Measurements from ENCODE around the gene PPIG.
"Not testable (repeated sequence)": the region's sequence is repeated elsewhere in the genome, so short reads cannot be mapped to it uniquely, and the experiment has no call there.

The PPIG gene

DNA sequence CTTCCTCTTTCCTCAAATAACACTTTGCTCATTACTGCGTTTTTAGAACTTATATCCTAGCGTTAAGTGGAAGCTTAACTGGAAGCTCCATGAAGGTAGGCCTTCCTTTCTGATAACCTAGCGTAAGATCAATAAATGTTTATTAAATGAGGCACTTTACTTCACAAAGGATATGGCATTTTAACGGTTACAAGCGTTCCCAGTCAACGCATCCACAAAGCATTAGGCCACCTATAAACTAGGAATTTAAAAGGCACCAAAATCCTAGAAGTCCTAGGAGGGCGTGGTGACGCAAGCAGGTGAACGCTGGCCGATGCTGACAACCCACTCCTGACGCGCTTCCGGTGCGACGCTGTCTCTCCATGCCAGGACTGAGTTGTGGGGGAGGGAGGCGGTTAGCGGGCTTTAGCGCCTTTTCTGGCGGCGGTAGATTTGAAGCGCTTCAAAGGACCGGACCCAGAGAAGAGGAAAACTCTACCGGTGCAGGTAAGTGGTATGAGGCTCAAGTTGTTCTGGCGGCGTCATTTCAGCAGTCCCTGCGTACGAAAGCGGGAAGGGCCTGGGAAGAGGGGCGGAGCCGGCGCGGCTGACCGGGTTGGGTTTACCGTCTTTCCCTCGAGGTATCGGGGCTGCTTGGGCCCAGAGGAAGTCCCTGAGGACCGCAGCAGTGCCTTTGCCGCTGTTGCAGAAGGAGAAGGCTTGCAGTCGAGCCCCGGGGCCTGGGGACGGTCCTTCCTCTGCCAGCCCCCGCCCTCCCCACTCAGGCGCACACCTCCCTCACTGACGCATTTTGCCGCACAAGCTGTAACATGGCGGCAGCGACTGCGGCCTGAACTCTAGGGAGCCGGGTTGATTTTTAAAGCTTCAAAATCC, at the start of gene PPIG:
TSS of gene PPIG (plus strand) at position 347 of the 873 bp plus-strand sequence. CDS start 19,691 bp downstream, outside the sequence.
- Histone ChIP-seq H3K27ac (ENCODE audit: low read length) (peak within 1 kb of the TSS; percentile 89), H4K20me1 (ENCODE audit: insufficient read depth, low read length) (peaks cover 22% of the 10 kb centered on the region; the same call in 1 of the 2 replicates), H3K4me1 (ENCODE audit: low read length) (peaks cover 14% of the 10 kb centered on the region), H3K79me2 (ENCODE audit: low read length) (peaks cover 50% of the 10 kb centered on the region), H3K4me3 (ENCODE audit: low read length) (peak within 1 kb of the TSS; percentile 92), H3K9ac (ENCODE audit: low read length) (peak within 1 kb of the TSS; percentile 89), H3K36me3 (replicated peaks; ENCODE audit: low read depth, low read length) (peaks cover 8% of the 10 kb centered on the region), H2AFZ (ENCODE audit: low read depth, low read length) (peak within 1 kb of the TSS; percentile 98), H3K4me2 (ENCODE audit: low read length) (peak within 1 kb of the TSS; percentile 86), H3K9me3 (ENCODE audit: insufficient read depth, low read length) (peaks cover 2% of the 10 kb centered on the region; the same call in 1 of the 2 replicates), H3K27me3 (ENCODE audit: low read depth, low read length) (no peaks in the 10 kb centered on the region)
- TF ChIP-seq CTCF (IDR thresholded peaks at IDR 0.05; ENCODE audit: low read depth, low read length) (no peak), EZH2phosphoT487 (IDR thresholded peaks at IDR 0.05; ENCODE audit: low read depth) (no peak)

DNA sequence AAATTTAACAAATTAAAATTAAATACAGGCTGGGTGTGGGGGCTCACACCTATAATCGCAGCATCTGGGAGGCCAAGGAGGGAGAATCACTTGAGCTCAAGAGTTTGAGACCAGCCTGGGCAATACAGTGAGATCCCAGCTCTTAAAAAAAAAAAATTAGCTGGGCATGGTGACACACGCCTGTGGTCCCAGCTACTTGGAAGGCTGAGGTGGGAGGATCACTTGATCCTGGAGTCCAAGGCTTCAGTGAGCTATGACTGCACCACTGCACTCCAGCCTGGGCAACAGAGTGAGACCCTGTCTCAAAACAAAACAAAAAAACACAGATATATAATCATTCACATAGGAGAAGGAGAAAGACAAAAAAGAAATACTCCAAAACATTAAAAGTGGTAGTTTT, 44.7 kb upstream of the PPIG start:
- H3K4me1 ChIP-seq (ENCODE audit: low read length); H2AFZ ChIP-seq (ENCODE audit: low read depth, low read length); H3K27ac ChIP-seq (ENCODE audit: low read length); H3K79me2 ChIP-seq (ENCODE audit: low read length); H3K4me3 ChIP-seq (ENCODE audit: low read length); H3K27me3 ChIP-seq (ENCODE audit: low read depth, low read length); H3K9ac ChIP-seq (ENCODE audit: low read length); H3K9me3 ChIP-seq (ENCODE audit: insufficient read depth, low read length); H3K4me2 ChIP-seq (ENCODE audit: low read length); H4K20me1 ChIP-seq (ENCODE audit: insufficient read depth, low read length): not testable (repeated sequence)
- peaks cover 22% of the 10 kb centered on the region for H3K36me3 ChIP-seq (replicated peaks; ENCODE audit: low read depth, low read length)

- H3K9me3 ChIP-seq (ENCODE audit: insufficient read depth, low read length), result no peaks in the 10 kb centered on the region
Measured at GRCh38 chr2:169540146-169540545, 44.0 kb upstream of the PPIG start.

DNA sequence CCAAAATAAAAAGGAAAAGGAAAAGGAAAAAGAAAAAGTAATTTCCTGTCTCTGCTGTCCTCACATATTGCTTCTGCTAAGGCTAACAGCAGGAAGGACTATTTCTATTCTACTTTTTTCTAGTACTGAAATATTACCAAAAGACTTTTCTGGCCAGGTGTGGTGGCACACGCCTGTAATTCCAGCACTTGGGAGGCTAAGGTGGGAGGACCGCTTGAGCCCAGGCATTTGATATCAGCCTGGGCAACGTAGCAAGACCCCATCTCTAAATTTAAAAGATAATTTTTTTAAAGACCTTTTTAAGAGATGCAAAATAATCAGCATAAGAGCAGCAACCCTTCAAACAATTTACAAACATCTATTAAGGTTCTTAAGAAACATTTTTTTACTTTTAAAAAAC, 41.7 kb upstream of the PPIG start:
- Histone ChIP-seq H4K20me1 (ENCODE audit: insufficient read depth, low read length) (no peaks in the 10 kb centered on the region), H3K4me3 (ENCODE audit: low read length) (no peak overlapping the region), H3K79me2 (ENCODE audit: low read length) (no peaks in the 10 kb centered on the region), H2AFZ (ENCODE audit: low read depth, low read length) (no peak overlapping the region), H3K4me1 (ENCODE audit: low read length) (no peaks in the 10 kb centered on the region), H3K27me3 (ENCODE audit: low read depth, low read length) (no peaks in the 10 kb centered on the region), H3K27ac (ENCODE audit: low read length) (no peak overlapping the region), H3K36me3 (replicated peaks; ENCODE audit: low read depth, low read length) (peaks cover 23% of the 10 kb centered on the region), H3K4me2 (ENCODE audit: low read length) (no peak overlapping the region), H3K9me3 (ENCODE audit: insufficient read depth, low read length) (no peaks in the 10 kb centered on the region), H3K9ac (ENCODE audit: low read length) (no peak overlapping the region)
- TF ChIP-seq CTCF (IDR thresholded peaks at IDR 0.05; ENCODE audit: low read depth, low read length) (no peak), EZH2phosphoT487 (IDR thresholded peaks at IDR 0.05; ENCODE audit: low read depth) (no peak)

More at GRCh38 chr2:169540146-169540545, 44.0 kb upstream of the PPIG start:
- Histone ChIP-seq H3K4me1 (ENCODE audit: low read length) (no peaks in the 10 kb centered on the region), H3K36me3 (replicated peaks; ENCODE audit: low read depth, low read length) (peaks cover 22% of the 10 kb centered on the region), H3K4me3 (ENCODE audit: low read length) (no peak overlapping the region), H3K9ac (ENCODE audit: low read length) (no peak overlapping the region), H2AFZ (ENCODE audit: low read depth, low read length) (no peak overlapping the region), H3K79me2 (ENCODE audit: low read length) (no peaks in the 10 kb centered on the region), H3K27me3 (ENCODE audit: low read depth, low read length) (no peaks in the 10 kb centered on the region), H4K20me1 (ENCODE audit: insufficient read depth, low read length) (no peaks in the 10 kb centered on the region), H3K27ac (ENCODE audit: low read length) (no peak overlapping the region), H3K4me2 (ENCODE audit: low read length) (no peak overlapping the region)
- TF ChIP-seq CTCF (IDR thresholded peaks at IDR 0.05; ENCODE audit: low read depth, low read length), result no peak
- no peak for TF ChIP-seq EZH2phosphoT487 (IDR thresholded peaks at IDR 0.05; ENCODE audit: low read depth)

All from OCI-LY3 (cell line).